ENCODE measurements around the gene ACR.
"Not testable (repeated sequence)": the region's sequence is repeated elsewhere in the genome, so short reads cannot be mapped to it uniquely, and the experiment has no call there.

ACR gene

GRCh38 chr22:50747521-50747920 lies 9.5 kb downstream of the ACR start:
- not testable (repeated sequence) for H3K9me3 ChIP-seq (ENCODE audit: insufficient read depth, low read length); H3K4me3 ChIP-seq (ENCODE audit: low read length); H2AFZ ChIP-seq (ENCODE audit: low read depth, low read length); H3K9ac ChIP-seq (ENCODE audit: low read length); H3K4me1 ChIP-seq (ENCODE audit: low read length); H3K27me3 ChIP-seq (ENCODE audit: low read depth, low read length); H3K4me2 ChIP-seq (ENCODE audit: low read length); H3K36me3 ChIP-seq (replicated peaks; ENCODE audit: low read depth, low read length); H3K27ac ChIP-seq (ENCODE audit: low read length); H3K79me2 ChIP-seq (ENCODE audit: low read length); H4K20me1 ChIP-seq (ENCODE audit: insufficient read depth, low read length)

- H3K36me3 ChIP-seq (replicated peaks; ENCODE audit: low read depth, low read length); H2AFZ ChIP-seq (ENCODE audit: low read depth, low read length); H3K4me1 ChIP-seq (ENCODE audit: low read length); H3K27me3 ChIP-seq (ENCODE audit: low read depth, low read length); H3K4me3 ChIP-seq (ENCODE audit: low read length); H4K20me1 ChIP-seq (ENCODE audit: insufficient read depth, low read length); H3K27ac ChIP-seq (ENCODE audit: low read length); H3K4me2 ChIP-seq (ENCODE audit: low read length); H3K9ac ChIP-seq (ENCODE audit: low read length); H3K79me2 ChIP-seq (ENCODE audit: low read length); H3K9me3 ChIP-seq (ENCODE audit: insufficient read depth, low read length): not testable (repeated sequence)
Measured at GRCh38 chr22:50748630-50749029, 10.6 kb downstream of the ACR start.

- not testable (repeated sequence) for H3K36me3 ChIP-seq (replicated peaks; ENCODE audit: low read depth, low read length); H3K27me3 ChIP-seq (ENCODE audit: low read depth, low read length); H3K9ac ChIP-seq (ENCODE audit: low read length); H3K27ac ChIP-seq (ENCODE audit: low read length); H2AFZ ChIP-seq (ENCODE audit: low read depth, low read length); H3K79me2 ChIP-seq (ENCODE audit: low read length); H3K4me2 ChIP-seq (ENCODE audit: low read length); H3K4me1 ChIP-seq (ENCODE audit: low read length); H4K20me1 ChIP-seq (ENCODE audit: insufficient read depth, low read length); H3K9me3 ChIP-seq (ENCODE audit: insufficient read depth, low read length); H3K4me3 ChIP-seq (ENCODE audit: low read length)
Measured at GRCh38 chr22:50749302-50750074, 11.5 kb downstream of the ACR start.

GRCh38 chr22:50755251-50755650 lies 17.2 kb downstream of the ACR start:
- not testable (repeated sequence) for H2AFZ ChIP-seq (ENCODE audit: low read depth, low read length); H3K79me2 ChIP-seq (ENCODE audit: low read length); H3K4me1 ChIP-seq (ENCODE audit: low read length); H3K36me3 ChIP-seq (replicated peaks; ENCODE audit: low read depth, low read length); H3K4me2 ChIP-seq (ENCODE audit: low read length); H3K9ac ChIP-seq (ENCODE audit: low read length); H3K4me3 ChIP-seq (ENCODE audit: low read length); H3K9me3 ChIP-seq (ENCODE audit: insufficient read depth, low read length); H3K27me3 ChIP-seq (ENCODE audit: low read depth, low read length); H3K27ac ChIP-seq (ENCODE audit: low read length); H4K20me1 ChIP-seq (ENCODE audit: insufficient read depth, low read length)

- H2AFZ ChIP-seq (ENCODE audit: low read depth, low read length); H3K4me3 ChIP-seq (ENCODE audit: low read length); H3K27ac ChIP-seq (ENCODE audit: low read length); H3K27me3 ChIP-seq (ENCODE audit: low read depth, low read length); H3K9ac ChIP-seq (ENCODE audit: low read length); H3K4me2 ChIP-seq (ENCODE audit: low read length); H3K79me2 ChIP-seq (ENCODE audit: low read length); H4K20me1 ChIP-seq (ENCODE audit: insufficient read depth, low read length); H3K9me3 ChIP-seq (ENCODE audit: insufficient read depth, low read length); H3K36me3 ChIP-seq (replicated peaks; ENCODE audit: low read depth, low read length); H3K4me1 ChIP-seq (ENCODE audit: low read length): not testable (repeated sequence)
Measured at GRCh38 chr22:50756406-50756805, 18.4 kb downstream of the ACR start.

DNA sequence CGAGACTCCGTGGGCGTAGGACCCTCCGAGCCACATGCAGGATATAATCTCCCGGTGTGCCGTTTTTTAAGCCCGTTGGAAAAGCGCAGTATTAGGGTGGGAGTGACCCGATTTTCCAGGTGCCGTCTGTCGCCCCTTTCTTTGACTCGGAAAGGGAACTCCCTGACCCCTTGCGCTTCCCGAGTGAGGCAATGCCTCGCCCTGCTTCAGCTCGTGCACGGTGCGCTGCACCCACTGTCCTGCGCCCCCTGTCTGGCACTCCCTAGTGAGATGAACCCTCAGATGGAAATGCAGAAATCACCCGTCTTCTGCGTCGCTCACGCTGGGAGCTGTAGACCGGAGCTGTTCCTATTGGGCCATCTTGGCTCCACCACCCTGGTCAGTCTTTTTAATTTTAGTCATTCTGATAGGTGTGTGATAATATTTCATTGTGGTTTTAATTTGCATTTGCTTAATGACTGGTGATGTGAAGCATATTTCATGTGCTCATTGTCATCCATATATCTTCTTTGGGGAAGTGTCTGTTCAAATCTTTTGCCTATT lies 19.0 kb downstream of the ACR start:
- not testable (repeated sequence) for H3K36me3 ChIP-seq (replicated peaks; ENCODE audit: low read depth, low read length); H3K9me3 ChIP-seq (ENCODE audit: insufficient read depth, low read length); H3K79me2 ChIP-seq (ENCODE audit: low read length); H4K20me1 ChIP-seq (ENCODE audit: insufficient read depth, low read length); H3K27ac ChIP-seq (ENCODE audit: low read length); H3K9ac ChIP-seq (ENCODE audit: low read length); H3K27me3 ChIP-seq (ENCODE audit: low read depth, low read length); H3K4me1 ChIP-seq (ENCODE audit: low read length)
- Histone ChIP-seq H2AFZ (ENCODE audit: low read depth, low read length) (0 out of 2 replicates have a peak overlapping the region, but pooled peaks have one; percentile 21), H3K4me2 (ENCODE audit: low read length) (peak overlapping the region; percentile 63), H3K4me3 (ENCODE audit: low read length) (peak overlapping the region; percentile 69)

GRCh38 chr22:50759597-50760341 lies 21.8 kb downstream of the ACR start:
- H3K27ac ChIP-seq (ENCODE audit: low read length) = not testable (repeated sequence)

GRCh38 chr22:50761829-50762228 lies 23.8 kb downstream of the ACR start:
- not testable (repeated sequence) for H4K20me1 ChIP-seq (ENCODE audit: insufficient read depth, low read length); H3K79me2 ChIP-seq (ENCODE audit: low read length); H2AFZ ChIP-seq (ENCODE audit: low read depth, low read length); H3K27ac ChIP-seq (ENCODE audit: low read length); H3K27me3 ChIP-seq (ENCODE audit: low read depth, low read length); H3K9ac ChIP-seq (ENCODE audit: low read length); H3K4me3 ChIP-seq (ENCODE audit: low read length); H3K36me3 ChIP-seq (replicated peaks; ENCODE audit: low read depth, low read length); H3K4me2 ChIP-seq (ENCODE audit: low read length); H3K9me3 ChIP-seq (ENCODE audit: insufficient read depth, low read length); H3K4me1 ChIP-seq (ENCODE audit: low read length)

More at GRCh38 chr22:50759597-50760341, 21.8 kb downstream of the ACR start:
- not testable (repeated sequence) for H3K79me2 ChIP-seq (ENCODE audit: low read length); H3K9me3 ChIP-seq (ENCODE audit: insufficient read depth, low read length); H3K4me1 ChIP-seq (ENCODE audit: low read length); H3K27me3 ChIP-seq (ENCODE audit: low read depth, low read length); H3K36me3 ChIP-seq (replicated peaks; ENCODE audit: low read depth, low read length); H3K4me2 ChIP-seq (ENCODE audit: low read length); H3K9ac ChIP-seq (ENCODE audit: low read length); H2AFZ ChIP-seq (ENCODE audit: low read depth, low read length); H3K4me3 ChIP-seq (ENCODE audit: low read length); H4K20me1 ChIP-seq (ENCODE audit: insufficient read depth, low read length)

GRCh38 chr22:50764288-50764687 lies 26.3 kb downstream of the ACR start:
- not testable (repeated sequence) for H3K9me3 ChIP-seq (ENCODE audit: insufficient read depth, low read length); H3K27ac ChIP-seq (ENCODE audit: low read length); H3K4me1 ChIP-seq (ENCODE audit: low read length); H3K9ac ChIP-seq (ENCODE audit: low read length); H3K36me3 ChIP-seq (replicated peaks; ENCODE audit: low read depth, low read length); H3K79me2 ChIP-seq (ENCODE audit: low read length); H3K27me3 ChIP-seq (ENCODE audit: low read depth, low read length); H3K4me2 ChIP-seq (ENCODE audit: low read length); H2AFZ ChIP-seq (ENCODE audit: low read depth, low read length); H3K4me3 ChIP-seq (ENCODE audit: low read length); H4K20me1 ChIP-seq (ENCODE audit: insufficient read depth, low read length)

Measured in OCI-LY3 (cell line).